WTC11 (cell line): ENCODE data around the gene PPP1R3E.

Source experiments
- ATF2 ChIP-seq: sonication (generic); formaldehyde crosslinking; IDR thresholded peaks from 2 replicates; pipeline ENCODE4 v1.8.1; 2022; ENCODE audit warnings: low read depth, missing genetic modification reagents, borderline replicate concordance
- CREM ChIP-seq: sonication (generic); formaldehyde crosslinking; IDR thresholded peaks from 2 replicates; pipeline ENCODE4 v1.8.1; 2022; ENCODE audit warnings: mild to moderate bottlenecking, missing genetic modification reagents, moderate library complexity
- EMX1 ChIP-seq: fragments of 250-450 bp; sonication (Bioruptor Pico); IDR thresholded peaks from 2 replicates; pipeline ENCODE4 v1.8.0; 2021; ENCODE audit warnings: mild to moderate bottlenecking
- GABPB1 ChIP-seq: sonication (generic); formaldehyde crosslinking; IDR thresholded peaks from 2 replicates; pipeline ENCODE4 v1.8.1; 2023; ENCODE audit warnings: mild to moderate bottlenecking, missing genetic modification reagents
- MAX ChIP-seq: sonication (generic); formaldehyde crosslinking; IDR thresholded peaks from 2 replicates; pipeline ENCODE4 v1.8.0; 2022; ENCODE audit warnings: mild to moderate bottlenecking, missing genetic modification reagents
- NR3C1 ChIP-seq: sonication (generic); formaldehyde crosslinking; conservative IDR thresholded peaks from 2 replicates; pipeline ENCODE4 v1.8.1; 2023; ENCODE audit warnings: low read depth, mild to moderate bottlenecking, missing genetic modification reagents
- STAT6 ChIP-seq: sonication (generic); formaldehyde crosslinking; conservative IDR thresholded peaks from 2 replicates; pipeline ENCODE4 v1.8.1; 2023; ENCODE audit warnings: mild to moderate bottlenecking, low read depth, missing genetic modification reagents, moderate library complexity
- ZNF138 ChIP-seq: sonication (generic); formaldehyde crosslinking; conservative IDR thresholded peaks from 2 replicates; pipeline ENCODE4 v1.8.1; 2022; ENCODE audit warnings: mild to moderate bottlenecking, moderate library complexity, missing genetic modification reagents
- ZNF423 ChIP-seq: fragments of 250-450 bp; sonication (Bioruptor Pico); IDR thresholded peaks from 2 replicates; pipeline ENCODE4 v2.1.2; 2022; ENCODE audit warnings: mild to moderate bottlenecking, moderate library complexity
- TF ChIP-seq, protein P1 (sequence below): fragments of 200-600 bp; IDR thresholded peaks from 2 replicates; pipeline ENCODE4 v1.8.0; 2022; ENCODE audit warnings: antibody characterized with exemption
- TF ChIP-seq, protein P2 (sequence below): sonication (generic); formaldehyde crosslinking; IDR thresholded peaks from 2 replicates; pipeline ENCODE4 v1.8.1; 2022; ENCODE audit warnings: low read depth, mild to moderate bottlenecking, moderate library complexity, missing genetic modification reagents, borderline replicate concordance
- TF ChIP-seq, protein P3 (sequence below): sonication (generic); formaldehyde crosslinking; IDR thresholded peaks from 2 replicates; pipeline ENCODE4 v1.8.1; 2022; ENCODE audit warnings: mild to moderate bottlenecking, missing genetic modification reagents, moderate library complexity, borderline replicate concordance

DNA sequence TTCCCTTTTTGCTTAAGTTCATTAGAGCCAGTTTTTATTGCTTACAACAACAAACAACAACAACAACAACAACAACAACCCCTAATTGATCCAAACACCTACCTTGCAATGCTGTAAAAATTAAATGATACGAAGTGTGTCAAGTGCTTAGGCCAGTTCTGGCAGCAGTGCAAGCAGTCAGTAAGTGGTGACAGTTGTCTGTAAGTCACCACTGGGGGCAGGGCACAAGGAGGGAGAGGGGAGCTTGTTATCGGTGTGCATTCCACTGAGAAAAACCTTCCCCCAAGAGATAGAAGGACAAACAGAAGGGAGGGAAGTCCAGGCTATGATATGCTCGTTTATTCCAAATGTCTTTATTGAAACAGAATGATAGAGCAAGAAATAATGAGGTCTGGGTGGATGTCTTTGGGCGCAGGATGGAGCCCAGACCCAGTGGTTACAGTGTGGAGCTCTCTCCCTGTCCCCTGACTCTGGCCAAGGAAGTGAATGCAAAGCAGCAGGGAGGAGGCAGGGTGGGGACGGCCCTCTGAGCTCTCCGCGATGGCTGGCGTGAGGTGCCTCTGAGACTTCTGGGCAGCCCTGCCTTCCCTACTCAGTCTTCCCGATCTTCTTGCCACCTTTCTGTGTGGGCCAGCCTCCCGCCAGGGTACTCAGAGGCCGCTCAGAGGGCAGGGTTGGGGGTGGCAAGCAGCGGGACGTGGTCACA is 43.5 kb upstream of the PPP1R3E start:
- no peak for TF ChIP-seq ZNF423
- TF ChIP-seq, protein P1, sequence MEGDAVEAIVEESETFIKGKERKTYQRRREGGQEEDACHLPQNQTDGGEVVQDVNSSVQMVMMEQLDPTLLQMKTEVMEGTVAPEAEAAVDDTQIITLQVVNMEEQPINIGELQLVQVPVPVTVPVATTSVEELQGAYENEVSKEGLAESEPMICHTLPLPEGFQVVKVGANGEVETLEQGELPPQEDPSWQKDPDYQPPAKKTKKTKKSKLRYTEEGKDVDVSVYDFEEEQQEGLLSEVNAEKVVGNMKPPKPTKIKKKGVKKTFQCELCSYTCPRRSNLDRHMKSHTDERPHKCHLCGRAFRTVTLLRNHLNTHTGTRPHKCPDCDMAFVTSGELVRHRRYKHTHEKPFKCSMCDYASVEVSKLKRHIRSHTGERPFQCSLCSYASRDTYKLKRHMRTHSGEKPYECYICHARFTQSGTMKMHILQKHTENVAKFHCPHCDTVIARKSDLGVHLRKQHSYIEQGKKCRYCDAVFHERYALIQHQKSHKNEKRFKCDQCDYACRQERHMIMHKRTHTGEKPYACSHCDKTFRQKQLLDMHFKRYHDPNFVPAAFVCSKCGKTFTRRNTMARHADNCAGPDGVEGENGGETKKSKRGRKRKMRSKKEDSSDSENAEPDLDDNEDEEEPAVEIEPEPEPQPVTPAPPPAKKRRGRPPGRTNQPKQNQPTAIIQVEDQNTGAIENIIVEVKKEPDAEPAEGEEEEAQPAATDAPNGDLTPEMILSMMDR: no peak
- no peak for TF ChIP-seq MAX (CRISPR knock-in tag)
- no peak for TF ChIP-seq NR3C1 (CRISPR knock-in tag)
- no peak for TF ChIP-seq GABPB1
- TF ChIP-seq, protein P2, sequence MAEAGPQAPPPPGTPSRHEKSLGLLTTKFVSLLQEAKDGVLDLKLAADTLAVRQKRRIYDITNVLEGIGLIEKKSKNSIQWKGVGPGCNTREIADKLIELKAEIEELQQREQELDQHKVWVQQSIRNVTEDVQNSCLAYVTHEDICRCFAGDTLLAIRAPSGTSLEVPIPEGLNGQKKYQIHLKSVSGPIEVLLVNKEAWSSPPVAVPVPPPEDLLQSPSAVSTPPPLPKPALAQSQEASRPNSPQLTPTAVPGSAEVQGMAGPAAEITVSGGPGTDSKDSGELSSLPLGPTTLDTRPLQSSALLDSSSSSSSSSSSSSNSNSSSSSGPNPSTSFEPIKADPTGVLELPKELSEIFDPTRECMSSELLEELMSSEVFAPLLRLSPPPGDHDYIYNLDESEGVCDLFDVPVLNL: no peak
- no peak for TF ChIP-seq CREM
- TF ChIP-seq ATF2 (CRISPR knock-in tag): no peak
- TF ChIP-seq STAT6 (CRISPR knock-in tag): no peak
- no peak for TF ChIP-seq ZNF138 (CRISPR knock-in tag)
- TF ChIP-seq EMX1 (CRISPR knock-in tag): no peak
- TF ChIP-seq, protein P3, sequence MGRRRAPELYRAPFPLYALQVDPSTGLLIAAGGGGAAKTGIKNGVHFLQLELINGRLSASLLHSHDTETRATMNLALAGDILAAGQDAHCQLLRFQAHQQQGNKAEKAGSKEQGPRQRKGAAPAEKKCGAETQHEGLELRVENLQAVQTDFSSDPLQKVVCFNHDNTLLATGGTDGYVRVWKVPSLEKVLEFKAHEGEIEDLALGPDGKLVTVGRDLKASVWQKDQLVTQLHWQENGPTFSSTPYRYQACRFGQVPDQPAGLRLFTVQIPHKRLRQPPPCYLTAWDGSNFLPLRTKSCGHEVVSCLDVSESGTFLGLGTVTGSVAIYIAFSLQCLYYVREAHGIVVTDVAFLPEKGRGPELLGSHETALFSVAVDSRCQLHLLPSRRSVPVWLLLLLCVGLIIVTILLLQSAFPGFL (CRISPR knock-in tag): no peak
